Measurements from ENCODE around the gene CIT.

The CIT gene

DNA sequence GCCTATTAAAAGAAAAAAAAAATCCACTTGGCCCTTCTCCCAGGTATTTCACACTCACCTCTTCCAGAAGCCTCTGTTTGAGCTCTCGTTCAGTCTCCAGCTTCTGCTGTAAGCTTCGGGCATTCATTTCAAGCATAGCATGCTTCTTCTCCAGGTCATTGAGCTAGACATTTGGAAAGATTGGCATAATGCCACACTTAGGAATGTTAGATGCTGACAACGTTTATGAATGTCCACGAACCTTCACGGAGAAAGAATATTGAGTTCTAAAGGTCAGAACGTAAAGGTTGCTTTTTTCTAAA lies 148.7 kb downstream of the CIT start:
- Histone ChIP-seq H3K4me1 (ENCODE audit: control insufficient read depth, insufficient read depth, low read length, poor library complexity, severe bottlenecking) (no peaks in the 10 kb centered on the region), H3K36me3 (ENCODE audit: control insufficient read depth, insufficient read depth, low read length) (no peaks in the 10 kb centered on the region), H3K4me3 (ENCODE audit: insufficient read depth, low read depth, low read length, poor library complexity, severe bottlenecking) (no peak overlapping the region), H3K27me3 (replicated peaks; ENCODE audit: control insufficient read depth, insufficient read depth, low read length, poor library complexity, severe bottlenecking) (no peaks in the 10 kb centered on the region), H3K9me3 (ENCODE audit: control insufficient read depth, low read length) (no peaks in the 10 kb centered on the region), H3K27ac (ENCODE audit: insufficient read depth, low read length, poor library complexity, severe bottlenecking) (no peak overlapping the region)
- no peak for DNase-seq

DNA sequence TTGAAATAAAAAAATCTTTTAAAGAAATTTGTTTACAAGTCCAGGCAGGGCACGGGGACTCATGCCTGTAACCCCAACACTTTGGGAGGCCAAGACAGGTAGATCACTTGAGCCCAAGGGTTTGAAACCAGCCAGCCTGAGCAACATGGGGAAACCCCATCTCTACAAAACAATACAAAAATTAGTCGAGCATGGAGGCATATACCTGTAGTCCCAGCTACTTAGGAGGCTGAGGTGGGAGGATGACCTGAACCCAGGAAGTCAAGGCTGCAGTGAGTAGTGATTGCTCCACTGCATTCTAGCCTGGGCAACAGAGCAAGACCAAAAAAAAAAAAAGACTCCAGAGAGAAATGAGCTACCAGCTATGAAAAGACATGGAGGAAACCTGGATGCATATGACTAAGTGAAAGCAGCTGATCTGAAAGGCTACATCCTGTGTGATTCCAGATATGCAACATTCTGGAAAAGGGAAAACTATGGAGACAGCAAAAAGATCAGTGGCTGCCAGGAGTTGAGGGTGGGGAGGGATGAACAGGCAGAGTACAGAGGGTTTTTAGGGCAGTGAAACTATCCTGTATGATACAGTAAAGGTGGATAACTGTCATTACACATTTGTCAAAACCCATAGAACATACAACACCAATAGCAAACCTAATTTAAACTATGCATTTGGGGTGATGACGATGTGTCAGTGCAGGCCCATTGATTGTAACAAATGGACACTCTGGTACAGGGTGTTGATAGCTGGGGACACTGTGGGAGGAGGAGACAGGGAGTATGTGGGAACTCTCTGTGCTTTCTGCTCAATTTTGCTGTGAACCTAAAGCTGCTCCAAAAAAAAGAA lies 149.3 kb downstream of the CIT start:
- no peaks in the 10 kb centered on the region for H3K36me3 ChIP-seq (ENCODE audit: control insufficient read depth, insufficient read depth, low read length)
- no peak overlapping the region for H3K27ac ChIP-seq (ENCODE audit: insufficient read depth, low read length, poor library complexity, severe bottlenecking)
- H3K4me1 ChIP-seq (ENCODE audit: control insufficient read depth, insufficient read depth, low read length, poor library complexity, severe bottlenecking): no peaks in the 10 kb centered on the region
- no peaks in the 10 kb centered on the region for H3K9me3 ChIP-seq (ENCODE audit: control insufficient read depth, low read length)
- no peak for DNase-seq
- H3K4me3 ChIP-seq (ENCODE audit: insufficient read depth, low read depth, low read length, poor library complexity, severe bottlenecking): no peak overlapping the region
- H3K27me3 ChIP-seq (replicated peaks; ENCODE audit: control insufficient read depth, insufficient read depth, low read length, poor library complexity, severe bottlenecking): no peaks in the 10 kb centered on the region

DNA sequence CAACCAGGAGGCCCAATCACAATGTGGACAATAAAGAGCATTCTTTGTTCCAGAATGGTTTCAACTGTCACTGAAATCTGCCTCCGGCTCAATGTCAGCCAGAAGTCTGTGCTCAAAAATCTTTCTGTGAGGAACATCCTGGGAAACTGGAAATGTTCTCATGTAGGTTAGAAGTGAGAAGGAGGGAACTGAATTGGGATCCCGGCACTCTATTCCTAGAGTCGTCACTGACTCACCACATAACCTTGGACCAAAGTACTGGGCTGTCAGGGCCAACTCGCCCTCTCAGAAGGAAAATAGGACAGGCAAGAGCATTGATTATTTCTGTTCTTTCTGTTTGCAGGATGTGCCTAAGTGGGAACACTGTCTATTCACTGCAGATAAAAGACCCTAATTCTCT lies 151.6 kb downstream of the CIT start:
- H3K4me1 ChIP-seq (ENCODE audit: control insufficient read depth, insufficient read depth, low read length, poor library complexity, severe bottlenecking): no peaks in the 10 kb centered on the region
- no peak for DNase-seq
- H3K4me3 ChIP-seq (ENCODE audit: insufficient read depth, low read depth, low read length, poor library complexity, severe bottlenecking): no peak overlapping the region
- no peaks in the 10 kb centered on the region for H3K9me3 ChIP-seq (ENCODE audit: control insufficient read depth, low read length)
- no peaks in the 10 kb centered on the region for H3K36me3 ChIP-seq (ENCODE audit: control insufficient read depth, insufficient read depth, low read length)
- H3K27ac ChIP-seq (ENCODE audit: insufficient read depth, low read length, poor library complexity, severe bottlenecking): no peak overlapping the region
- H3K27me3 ChIP-seq (replicated peaks; ENCODE audit: control insufficient read depth, insufficient read depth, low read length, poor library complexity, severe bottlenecking): no peaks in the 10 kb centered on the region

DNA sequence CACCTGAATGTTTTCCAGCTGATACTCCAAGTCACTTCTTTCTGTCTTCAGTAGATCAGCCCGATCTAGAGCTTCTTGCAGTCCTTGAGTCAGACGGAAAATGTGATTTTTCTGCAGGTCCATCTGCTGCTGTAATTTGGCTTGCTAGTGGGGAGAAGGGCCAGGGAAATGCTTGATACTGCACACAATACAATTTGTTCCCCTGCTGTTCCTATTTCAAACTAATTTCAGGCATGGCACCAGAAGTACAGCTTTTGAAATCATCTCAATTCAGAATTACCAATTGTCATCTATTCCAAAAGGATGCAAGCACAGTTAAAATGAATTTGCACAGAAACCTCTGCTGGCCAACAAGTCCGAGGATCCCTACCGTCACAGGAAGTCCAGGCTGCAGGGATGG lies 155.8 kb downstream of the CIT start:
- no peak overlapping the region for H3K4me3 ChIP-seq (ENCODE audit: insufficient read depth, low read depth, low read length, poor library complexity, severe bottlenecking)
- no peak overlapping the region for H3K27ac ChIP-seq (ENCODE audit: insufficient read depth, low read length, poor library complexity, severe bottlenecking)
- H3K4me1 ChIP-seq (ENCODE audit: control insufficient read depth, insufficient read depth, low read length, poor library complexity, severe bottlenecking): no peaks in the 10 kb centered on the region
- no peaks in the 10 kb centered on the region for H3K27me3 ChIP-seq (replicated peaks; ENCODE audit: control insufficient read depth, insufficient read depth, low read length, poor library complexity, severe bottlenecking)
- no peaks in the 10 kb centered on the region for H3K9me3 ChIP-seq (ENCODE audit: control insufficient read depth, low read length)
- no peaks in the 10 kb centered on the region for H3K36me3 ChIP-seq (ENCODE audit: control insufficient read depth, insufficient read depth, low read length)
- no peak for DNase-seq

DNA sequence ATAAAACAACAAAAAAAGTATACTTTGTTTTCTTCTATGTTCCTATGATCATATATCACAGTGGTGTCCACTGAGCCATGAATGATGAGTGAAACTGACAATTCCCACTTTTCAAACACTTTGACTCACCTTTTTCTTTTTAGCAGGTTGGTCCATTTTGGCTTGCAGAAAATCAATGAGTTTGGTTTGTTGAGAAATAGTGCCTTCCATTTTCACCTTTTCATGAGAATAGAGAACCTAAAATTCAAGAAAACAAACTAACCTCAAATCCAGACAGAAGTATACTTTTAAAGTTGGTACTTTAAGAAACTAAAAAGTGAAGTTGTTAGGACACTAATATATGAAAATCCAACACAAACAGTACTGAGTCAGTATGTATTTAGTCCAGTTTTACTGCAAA lies 156.8 kb downstream of the CIT start:
- no peak for DNase-seq
- Histone ChIP-seq H3K36me3 (ENCODE audit: control insufficient read depth, insufficient read depth, low read length) (no peaks in the 10 kb centered on the region), H3K4me3 (ENCODE audit: insufficient read depth, low read depth, low read length, poor library complexity, severe bottlenecking) (no peak overlapping the region), H3K27me3 (replicated peaks; ENCODE audit: control insufficient read depth, insufficient read depth, low read length, poor library complexity, severe bottlenecking) (no peaks in the 10 kb centered on the region), H3K4me1 (ENCODE audit: control insufficient read depth, insufficient read depth, low read length, poor library complexity, severe bottlenecking) (no peaks in the 10 kb centered on the region), H3K9me3 (ENCODE audit: control insufficient read depth, low read length) (no peaks in the 10 kb centered on the region), H3K27ac (ENCODE audit: insufficient read depth, low read length, poor library complexity, severe bottlenecking) (no peak overlapping the region)

DNA sequence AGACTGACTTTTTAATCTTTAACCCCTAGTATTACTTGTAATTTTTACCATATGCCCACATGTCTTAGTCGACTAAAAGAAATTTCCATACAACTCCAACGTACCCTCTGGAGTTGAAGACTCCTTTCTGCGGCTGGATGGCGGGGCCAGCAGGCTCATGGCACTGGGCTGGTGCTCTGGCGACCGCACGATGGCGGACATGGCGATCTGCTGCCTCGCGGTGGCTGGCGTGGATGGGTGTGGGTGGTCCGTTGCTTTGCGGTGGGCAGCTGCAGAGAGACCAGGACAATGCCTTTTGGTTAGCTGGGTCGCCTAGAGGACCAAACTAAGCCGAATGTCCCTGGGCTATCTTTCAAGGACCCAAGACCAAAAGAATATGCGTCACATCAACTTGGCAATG lies 159.0 kb downstream of the CIT start:
- Histone ChIP-seq H3K27ac (ENCODE audit: insufficient read depth, low read length, poor library complexity, severe bottlenecking) (no peak overlapping the region), H3K4me3 (ENCODE audit: insufficient read depth, low read depth, low read length, poor library complexity, severe bottlenecking) (no peak overlapping the region), H3K36me3 (ENCODE audit: control insufficient read depth, insufficient read depth, low read length) (no peaks in the 10 kb centered on the region), H3K27me3 (replicated peaks; ENCODE audit: control insufficient read depth, insufficient read depth, low read length, poor library complexity, severe bottlenecking) (no peaks in the 10 kb centered on the region), H3K4me1 (ENCODE audit: control insufficient read depth, insufficient read depth, low read length, poor library complexity, severe bottlenecking) (no peaks in the 10 kb centered on the region), H3K9me3 (ENCODE audit: control insufficient read depth, low read length) (no peaks in the 10 kb centered on the region)
- DNase-seq: no peak

DNA sequence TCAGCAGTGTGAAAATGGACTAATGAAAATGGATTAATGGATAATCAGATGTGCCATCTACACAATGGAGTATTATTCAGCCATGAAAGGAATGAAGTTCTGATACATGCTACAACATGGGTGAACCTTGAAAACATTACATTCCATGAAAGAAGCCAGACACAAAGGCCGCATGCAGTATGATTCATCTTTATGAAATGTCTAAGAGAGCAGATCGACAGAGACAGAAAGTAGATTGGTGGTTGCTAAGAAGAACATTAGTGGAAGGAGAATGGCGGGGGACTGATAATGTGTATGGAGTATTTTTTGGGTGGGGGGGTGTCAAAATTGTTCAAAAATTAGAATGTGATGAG lies 161.9 kb downstream of the CIT start:
- Histone ChIP-seq H3K36me3 (ENCODE audit: control insufficient read depth, insufficient read depth, low read length) (no peaks in the 10 kb centered on the region), H3K27ac (ENCODE audit: insufficient read depth, low read length, poor library complexity, severe bottlenecking) (no peak overlapping the region), H3K9me3 (ENCODE audit: control insufficient read depth, low read length) (no peaks in the 10 kb centered on the region), H3K27me3 (replicated peaks; ENCODE audit: control insufficient read depth, insufficient read depth, low read length, poor library complexity, severe bottlenecking) (no peaks in the 10 kb centered on the region), H3K4me1 (ENCODE audit: control insufficient read depth, insufficient read depth, low read length, poor library complexity, severe bottlenecking) (no peaks in the 10 kb centered on the region), H3K4me3 (ENCODE audit: insufficient read depth, low read depth, low read length, poor library complexity, severe bottlenecking) (no peak overlapping the region)
- no peak for DNase-seq

DNA sequence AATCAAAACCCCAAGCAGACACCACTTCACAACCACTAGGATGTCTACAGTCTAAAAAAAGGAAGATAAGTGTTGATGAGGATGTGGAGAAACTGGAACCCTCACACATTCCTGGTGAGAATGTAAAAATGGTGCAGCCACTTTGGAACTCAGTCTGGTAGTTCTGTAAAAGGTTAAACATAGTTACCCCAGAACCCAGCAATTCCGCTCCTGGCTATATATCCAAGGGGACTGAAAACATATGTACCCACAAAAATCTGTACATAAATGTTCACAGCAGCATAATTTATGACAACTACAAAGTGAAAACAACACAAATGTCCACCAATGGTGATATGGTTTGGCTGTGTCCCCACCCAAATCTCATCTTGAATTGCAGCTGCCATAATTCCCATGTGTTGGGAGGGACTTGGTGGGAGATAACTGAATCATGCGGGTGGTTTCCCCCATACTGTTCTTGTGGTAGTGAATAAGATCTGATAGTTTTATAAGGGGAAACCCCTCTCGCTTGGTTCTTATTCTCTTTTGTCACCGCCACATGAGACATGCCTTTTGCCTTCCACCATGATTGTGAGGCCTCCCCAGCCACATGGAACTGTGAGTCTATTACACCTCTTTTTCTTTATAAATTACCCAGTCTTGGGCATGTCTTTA lies 162.4 kb downstream of the CIT start:
- Histone ChIP-seq H3K36me3 (ENCODE audit: control insufficient read depth, insufficient read depth, low read length) (no peaks in the 10 kb centered on the region), H3K27ac (ENCODE audit: insufficient read depth, low read length, poor library complexity, severe bottlenecking) (no peak overlapping the region)

DNA sequence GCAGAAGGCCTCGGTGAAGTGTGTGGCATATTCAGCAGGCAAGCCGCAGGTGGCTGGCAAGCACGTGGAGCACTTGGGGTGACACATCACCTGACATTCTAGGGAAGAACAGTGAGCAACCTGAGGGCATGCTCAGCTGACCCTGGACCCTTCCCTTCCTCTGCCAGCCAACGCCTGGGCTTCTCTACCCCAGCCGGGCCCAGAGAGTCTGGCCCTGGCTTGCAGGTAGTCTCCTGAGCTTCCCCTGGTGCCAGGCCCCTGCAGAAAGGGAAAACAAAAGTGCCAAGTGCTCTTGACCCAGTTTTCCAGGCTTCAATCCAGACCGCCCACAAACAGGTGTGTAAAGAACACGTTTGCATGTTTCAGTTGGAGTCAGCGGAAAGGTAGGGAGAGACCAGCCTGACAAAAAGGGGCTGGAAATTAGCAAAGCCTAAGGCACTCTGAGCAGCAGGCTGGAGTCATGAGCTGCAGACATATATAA lies 163.5 kb downstream of the CIT start:
- H3K4me1 ChIP-seq (ENCODE audit: control insufficient read depth, insufficient read depth, low read length, poor library complexity, severe bottlenecking): no peaks in the 10 kb centered on the region
- H3K36me3 ChIP-seq (ENCODE audit: control insufficient read depth, insufficient read depth, low read length): no peaks in the 10 kb centered on the region
- H3K9me3 ChIP-seq (ENCODE audit: control insufficient read depth, low read length): no peaks in the 10 kb centered on the region
- H3K4me3 ChIP-seq (ENCODE audit: insufficient read depth, low read depth, low read length, poor library complexity, severe bottlenecking): no peak overlapping the region
- DNase-seq: no peak
- H3K27me3 ChIP-seq (replicated peaks; ENCODE audit: control insufficient read depth, insufficient read depth, low read length, poor library complexity, severe bottlenecking): no peaks in the 10 kb centered on the region
- no peak overlapping the region for H3K27ac ChIP-seq (ENCODE audit: insufficient read depth, low read length, poor library complexity, severe bottlenecking)

More for the DNA sequence above, 162.4 kb downstream of the CIT start:
- no peak overlapping the region for H3K4me3 ChIP-seq (ENCODE audit: insufficient read depth, low read depth, low read length, poor library complexity, severe bottlenecking)
- no peaks in the 10 kb centered on the region for H3K4me1 ChIP-seq (ENCODE audit: control insufficient read depth, insufficient read depth, low read length, poor library complexity, severe bottlenecking)
- no peaks in the 10 kb centered on the region for H3K9me3 ChIP-seq (ENCODE audit: control insufficient read depth, low read length)
- no peaks in the 10 kb centered on the region for H3K27me3 ChIP-seq (replicated peaks; ENCODE audit: control insufficient read depth, insufficient read depth, low read length, poor library complexity, severe bottlenecking)
- no peak for DNase-seq

DNA sequence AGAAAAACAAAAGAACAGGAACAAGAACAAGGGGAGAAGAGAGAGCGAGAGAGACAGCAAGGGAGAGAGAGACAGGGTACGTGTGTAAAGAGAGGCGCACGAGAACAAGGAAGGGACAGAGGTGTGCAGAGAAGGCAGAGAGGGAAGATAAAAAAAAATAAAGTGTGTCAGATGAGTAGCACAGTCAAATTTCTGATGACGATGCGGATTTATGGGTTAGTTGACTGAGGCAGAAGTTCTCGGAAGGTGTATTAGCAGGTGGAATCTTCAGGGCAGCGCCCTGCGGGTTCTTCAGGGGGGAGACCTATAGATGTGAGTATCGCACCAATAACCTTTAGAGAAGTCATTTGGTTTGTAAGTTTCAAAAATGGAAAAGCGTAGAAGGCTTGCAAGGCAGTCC lies 164.4 kb downstream of the CIT start:
- DNase-seq: no peak
- Histone ChIP-seq H3K36me3 (ENCODE audit: control insufficient read depth, insufficient read depth, low read length) (no peaks in the 10 kb centered on the region), H3K9me3 (ENCODE audit: control insufficient read depth, low read length) (no peaks in the 10 kb centered on the region)

More for the DNA sequence above, 164.4 kb downstream of the CIT start:
- Histone ChIP-seq H3K4me1 (ENCODE audit: control insufficient read depth, insufficient read depth, low read length, poor library complexity, severe bottlenecking) (no peaks in the 10 kb centered on the region), H3K4me3 (ENCODE audit: insufficient read depth, low read depth, low read length, poor library complexity, severe bottlenecking) (no peak overlapping the region), H3K27me3 (replicated peaks; ENCODE audit: control insufficient read depth, insufficient read depth, low read length, poor library complexity, severe bottlenecking) (no peaks in the 10 kb centered on the region), H3K27ac (ENCODE audit: insufficient read depth, low read length, poor library complexity, severe bottlenecking) (no peak overlapping the region)
